ENCODE results near the gene ACTR2. TPM values are rescaled to one million over a fixed set of nuclear protein-coding genes. Genes with fewer than 3 reads are reported as not detected.

The ACTR2 gene
- total and polyA plus RNA-seq, 4 donors, result 54.3 to 215 (median 147) TPM

- no peak for ATAC-seq (ENCODE audit: insufficient read depth, low FRiP score)
- WGBS, 2 donors, result 93 to 98% methylated on average over 3 of the region's 3 CpGs
- Histone ChIP-seq H3K9ac (ENCODE audit: insufficient read depth in 1 of 2, low read length in 2 of 2) (no peak overlapping the region), H3K36me3 (ENCODE audit: control insufficient read depth in 4 of 4, insufficient read depth in 4 of 4, low read length in 4 of 4) (no peaks in the 10 kb centered on the region), H3K4me3 (no peak overlapping the region), H3K9me3 (ENCODE audit: control insufficient read depth in 4 of 4, insufficient read depth in 3 of 4, low read length in 3 of 4) (no peaks in the 10 kb centered on the region), H3K4me1 (ENCODE audit: control insufficient read depth in 5 of 5, insufficient read depth in 5 of 5, low read length in 5 of 5) (peaks cover 0 to 2% (median 0%) of the 10 kb centered on the region in 5 donors), H3K27ac (ENCODE audit: low read depth in 1 of 2, low read length in 1 of 2) (no peak overlapping the region), H3K27me3 (ENCODE audit: control insufficient read depth in 3 of 3, insufficient read depth in 3 of 3, low read length in 2 of 3) (no peaks in the 10 kb centered on the region)
- DNase-seq, result no peak
- TF ChIP-seq CTCF (IDR thresholded peaks at IDR 0.05; ENCODE audit: control extremely low read depth, extremely low read depth), result no peak
These were observed 42.6 kb upstream of the ACTR2 start for GRCh38 chr2:65185012-65185411.

GRCh38 chr2:65186093-65186868 lies 41.4 kb upstream of the ACTR2 start:
- Histone ChIP-seq H3K27me3 (ENCODE audit: control insufficient read depth in 3 of 3, insufficient read depth in 3 of 3, low read length in 2 of 3) (no peaks in the 10 kb centered on the region), H3K9me3 (ENCODE audit: control insufficient read depth in 4 of 4, insufficient read depth in 3 of 4, low read length in 3 of 4) (no peaks in the 10 kb centered on the region), H3K9ac (ENCODE audit: insufficient read depth in 1 of 2, low read length in 2 of 2) (no peak overlapping the region), H3K27ac (ENCODE audit: low read depth in 1 of 2, low read length in 1 of 2) (no peak overlapping the region), H3K36me3 (ENCODE audit: control insufficient read depth in 4 of 4, insufficient read depth in 4 of 4, low read length in 4 of 4) (no peaks in the 10 kb centered on the region), H3K4me1 (ENCODE audit: control insufficient read depth in 5 of 5, insufficient read depth in 5 of 5, low read length in 5 of 5) (peaks cover 0 to 2% (median 0%) of the 10 kb centered on the region in 5 donors), H3K4me3 (no peak overlapping the region)
- TF ChIP-seq CTCF (IDR thresholded peaks at IDR 0.05; ENCODE audit: control extremely low read depth, extremely low read depth), result no peak
- 79 to 84% methylated on average over 23 of the region's 23 CpGs for WGBS, 2 donors
- no peak for ATAC-seq (ENCODE audit: insufficient read depth, low FRiP score)
- DNase-seq, result no peak

- H3K9me3 ChIP-seq (ENCODE audit: control insufficient read depth in 4 of 4, insufficient read depth in 3 of 4, low read length in 3 of 4), result no peaks in the 10 kb centered on the region
- H3K4me1 ChIP-seq (ENCODE audit: control insufficient read depth in 5 of 5, insufficient read depth in 5 of 5, low read length in 5 of 5), result peaks cover 0 to 2% (median 0%) of the 10 kb centered on the region in 5 donors
- no peak overlapping the region for H3K27ac ChIP-seq (ENCODE audit: low read depth in 1 of 2, low read length in 1 of 2)
- ATAC-seq (ENCODE audit: insufficient read depth, low FRiP score) (peak; percentile 96), DNase-seq (peak; percentile 84 to 88 (median 84))
- H3K9ac ChIP-seq (ENCODE audit: insufficient read depth in 1 of 2, low read length in 2 of 2), result no peak overlapping the region
- H3K27me3 ChIP-seq (ENCODE audit: control insufficient read depth in 3 of 3, insufficient read depth in 3 of 3, low read length in 2 of 3), result no peaks in the 10 kb centered on the region
- 55 to 59% methylated on average over 19 of the region's 19 CpGs for WGBS, 2 donors
- H3K4me3 ChIP-seq, result no peak overlapping the region
- no peaks in the 10 kb centered on the region for H3K36me3 ChIP-seq (ENCODE audit: control insufficient read depth in 4 of 4, insufficient read depth in 4 of 4, low read length in 4 of 4)
- TF ChIP-seq CTCF (IDR thresholded peaks at IDR 0.05; ENCODE audit: control extremely low read depth, extremely low read depth), result peak; percentile 72
These were observed 40.5 kb upstream of the ACTR2 start for GRCh38 chr2:65186872-65187851.

Measured in lung (tissue), 12 donors.